Panc1 (cell line): Measurements from ENCODE around the gene RBM4. TPM values are rescaled to one million over a fixed set of nuclear protein-coding genes. Genes with fewer than 3 reads are reported as not detected.

Source experiments
- ATAC-seq: fragments of 200-7000 bp; cut with Tn5 transposase; 2 replicates; pipeline ENCODE4 v1.9.1; 2020; ENCODE audit warnings: mild to moderate bottlenecking, moderate library complexity
- BruUV-seq: library from RNA; stranded (reverse); fragments of 400-500 nt; replicated peaks from 2 replicates; lab custom pipeline; 2021; lab: Mats Ljungman, UMichigan
- CTCF ChIA-PET: fragments of 300-600 bp; sonication (Branson Sonifier 250); formaldehyde crosslinking; loops from one replicate; lab custom pipeline; 2022; ENCODE audit warnings: antibody characterized with exemption; lab: Charles Lee
- POLR2A ChIA-PET: fragments of 300-600 bp; sonication (Branson Sonifier 250); formaldehyde crosslinking; loops from one replicate; lab custom pipeline; 2022; ENCODE audit warnings: antibody characterized with exemption; lab: Charles Lee
- DNase-seq: peaks from one replicate; pipeline ENCODE4 v3.0.0-alpha.2; 2010; ENCODE audit warnings: low read depth, low spot score
- H3K27ac ChIP-seq: 2 replicates; pipeline ENCODE4 v1.5.1; 2011; ENCODE audit warnings: mild to moderate bottlenecking, low read length, inconsistent platforms
- H3K27me3 ChIP-seq: fragments of 200-500 bp; sonication (Bioruptor generic); 2 replicates; pipeline ENCODE4 v1.6.0; 2014; ENCODE audit warnings: low read length, inconsistent platforms; ENCODE audit not compliant: control insufficient read depth, insufficient read depth
- H3K36me3 ChIP-seq: fragments of 200-500 bp; sonication (Bioruptor generic); 2 replicates; pipeline ENCODE4 v1.5.1; 2014; ENCODE audit warnings: inconsistent platforms, mild to moderate bottlenecking, low read length, moderate library complexity; ENCODE audit not compliant: control insufficient read depth, insufficient read depth
- H3K4me1 ChIP-seq: 2 replicates; pipeline ENCODE4 v1.5.1; 2011; ENCODE audit warnings: inconsistent platforms, mild to moderate bottlenecking, low read length, moderate library complexity; ENCODE audit not compliant: control insufficient read depth, insufficient read depth
- H3K4me3 ChIP-seq, 2 experiments: 2 replicates each; pipeline ENCODE4 v1.5.1; 2011 to 2012; ENCODE audit warnings: low read depth in 2 of 2, low read length in 2 of 2, mild to moderate bottlenecking in 2 of 2, inconsistent platforms in 1 of 2, moderate library complexity in 1 of 2
- H3K9me3 ChIP-seq: fragments of 200-500 bp; sonication (Bioruptor generic); 2 replicates; pipeline ENCODE4 v1.5.1; 2014; ENCODE audit warnings: low read depth, mild to moderate bottlenecking, inconsistent platforms, low read length, moderate library complexity; ENCODE audit not compliant: control insufficient read depth, insufficient read depth
- POLR2AphosphoS5 ChIP-seq: IDR thresholded peaks from 2 replicates; pipeline ENCODE4 v1.6.1; 2012; ENCODE audit warnings: mild to moderate bottlenecking, low read depth, low read length, moderate library complexity
- SIN3A ChIP-seq: IDR thresholded peaks from 2 replicates; pipeline ENCODE4 v1.6.1; 2012; ENCODE audit warnings: low read depth, mild to moderate bottlenecking, low read length, moderate library complexity, borderline replicate concordance; ENCODE audit not compliant: insufficient read depth
- TCF7L2 ChIP-seq: IDR thresholded peaks from 2 replicates; pipeline ENCODE4 v1.6.1; 2011; ENCODE audit warnings: mild to moderate bottlenecking, low read depth, low read length, inconsistent platforms
- in situ Hi-C: cut with HindIII; loops from 2 replicates; pipeline ENCODE4 v1.10.0; 2016; ENCODE audit warnings: low sequenced_read_pairs, low pct_unique_long_range_greater_than_20kb
- intact Hi-C: fragments of 100-400 bp; cut with micrococcal nuclease; formaldehyde crosslinking; loops from one replicate; pipeline ENCODE4 v1.10.0; 2022; ENCODE audit not compliant: unreplicated experiment
- total RNA-seq: library from RNA; stranded (reverse); gene quantifications from one replicate; pipeline ENCODE4 v1.2.1, GENCODE V29; 2021; ENCODE audit not compliant: unreplicated experiment
- TF ChIP-seq, protein P1 (sequence below): fragments of 450-650 bp; IDR thresholded peaks from 2 replicates; pipeline ENCODE4 v1.5.1; 2017; ENCODE audit warnings: mild to moderate bottlenecking
- TF ChIP-seq, protein P2 (sequence below), 2 experiments: IDR thresholded peaks; 2 replicates each; pipeline ENCODE4 v1.6.1; 2011 to 2012; ENCODE audit warnings: low read depth in 2 of 2, control low read depth in 1 of 2, low read length in 1 of 2, mild to moderate bottlenecking in 1 of 2, moderate library complexity in 1 of 2; ENCODE audit not compliant: insufficient read depth in 1 of 2

The RBM4 gene
- total RNA-seq, 1 experiment from 2014 or later, result 195 TPM

DNA sequence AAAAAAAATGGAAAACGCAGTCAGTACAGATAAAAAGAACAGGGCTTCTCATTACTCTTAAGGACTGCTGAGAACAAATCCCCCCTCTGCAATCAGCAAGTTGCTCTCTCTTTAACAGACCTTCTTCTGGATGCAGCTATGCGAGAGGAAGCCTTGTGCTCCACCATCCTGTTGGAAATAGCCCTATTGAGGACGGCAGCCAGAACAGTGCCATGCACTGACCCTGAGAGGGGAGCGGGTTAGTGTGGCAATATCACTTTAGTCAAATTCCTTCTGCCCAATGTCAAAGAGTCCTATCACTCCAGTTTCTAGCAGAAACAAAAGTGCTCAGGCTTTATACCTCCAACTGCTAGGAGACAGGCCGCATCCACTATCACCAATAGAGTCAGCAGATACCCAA is 32.3 kb downstream of the RBM4 start:
- no peaks in the 10 kb centered on the region for H3K9me3 ChIP-seq
- no peaks in the 10 kb centered on the region for H3K27me3 ChIP-seq
- BruUV-seq, result no TSS peak
- ATAC-seq, result no peak
- peaks cover 21% of the 10 kb centered on the region for H3K36me3 ChIP-seq
- ChIA-PET CTCF (no interaction called here), POLR2A (no interaction called here)
- peaks cover 9% of the 10 kb centered on the region for H3K4me1 ChIP-seq
- no peak for DNase-seq
- TF ChIP-seq, protein P1, sequence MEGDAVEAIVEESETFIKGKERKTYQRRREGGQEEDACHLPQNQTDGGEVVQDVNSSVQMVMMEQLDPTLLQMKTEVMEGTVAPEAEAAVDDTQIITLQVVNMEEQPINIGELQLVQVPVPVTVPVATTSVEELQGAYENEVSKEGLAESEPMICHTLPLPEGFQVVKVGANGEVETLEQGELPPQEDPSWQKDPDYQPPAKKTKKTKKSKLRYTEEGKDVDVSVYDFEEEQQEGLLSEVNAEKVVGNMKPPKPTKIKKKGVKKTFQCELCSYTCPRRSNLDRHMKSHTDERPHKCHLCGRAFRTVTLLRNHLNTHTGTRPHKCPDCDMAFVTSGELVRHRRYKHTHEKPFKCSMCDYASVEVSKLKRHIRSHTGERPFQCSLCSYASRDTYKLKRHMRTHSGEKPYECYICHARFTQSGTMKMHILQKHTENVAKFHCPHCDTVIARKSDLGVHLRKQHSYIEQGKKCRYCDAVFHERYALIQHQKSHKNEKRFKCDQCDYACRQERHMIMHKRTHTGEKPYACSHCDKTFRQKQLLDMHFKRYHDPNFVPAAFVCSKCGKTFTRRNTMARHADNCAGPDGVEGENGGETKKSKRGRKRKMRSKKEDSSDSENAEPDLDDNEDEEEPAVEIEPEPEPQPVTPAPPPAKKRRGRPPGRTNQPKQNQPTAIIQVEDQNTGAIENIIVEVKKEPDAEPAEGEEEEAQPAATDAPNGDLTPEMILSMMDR, result no peak
- TF ChIP-seq POLR2AphosphoS5 (no peak), TCF7L2 (no peak), SIN3A (no peak)
- TF ChIP-seq, protein P2, sequence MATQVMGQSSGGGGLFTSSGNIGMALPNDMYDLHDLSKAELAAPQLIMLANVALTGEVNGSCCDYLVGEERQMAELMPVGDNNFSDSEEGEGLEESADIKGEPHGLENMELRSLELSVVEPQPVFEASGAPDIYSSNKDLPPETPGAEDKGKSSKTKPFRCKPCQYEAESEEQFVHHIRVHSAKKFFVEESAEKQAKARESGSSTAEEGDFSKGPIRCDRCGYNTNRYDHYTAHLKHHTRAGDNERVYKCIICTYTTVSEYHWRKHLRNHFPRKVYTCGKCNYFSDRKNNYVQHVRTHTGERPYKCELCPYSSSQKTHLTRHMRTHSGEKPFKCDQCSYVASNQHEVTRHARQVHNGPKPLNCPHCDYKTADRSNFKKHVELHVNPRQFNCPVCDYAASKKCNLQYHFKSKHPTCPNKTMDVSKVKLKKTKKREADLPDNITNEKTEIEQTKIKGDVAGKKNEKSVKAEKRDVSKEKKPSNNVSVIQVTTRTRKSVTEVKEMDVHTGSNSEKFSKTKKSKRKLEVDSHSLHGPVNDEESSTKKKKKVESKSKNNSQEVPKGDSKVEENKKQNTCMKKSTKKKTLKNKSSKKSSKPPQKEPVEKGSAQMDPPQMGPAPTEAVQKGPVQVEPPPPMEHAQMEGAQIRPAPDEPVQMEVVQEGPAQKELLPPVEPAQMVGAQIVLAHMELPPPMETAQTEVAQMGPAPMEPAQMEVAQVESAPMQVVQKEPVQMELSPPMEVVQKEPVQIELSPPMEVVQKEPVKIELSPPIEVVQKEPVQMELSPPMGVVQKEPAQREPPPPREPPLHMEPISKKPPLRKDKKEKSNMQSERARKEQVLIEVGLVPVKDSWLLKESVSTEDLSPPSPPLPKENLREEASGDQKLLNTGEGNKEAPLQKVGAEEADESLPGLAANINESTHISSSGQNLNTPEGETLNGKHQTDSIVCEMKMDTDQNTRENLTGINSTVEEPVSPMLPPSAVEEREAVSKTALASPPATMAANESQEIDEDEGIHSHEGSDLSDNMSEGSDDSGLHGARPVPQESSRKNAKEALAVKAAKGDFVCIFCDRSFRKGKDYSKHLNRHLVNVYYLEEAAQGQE (IDR thresholded peaks at IDR 0.05; ENCODE audit: insufficient read depth in 1 of 2, low read depth in 2 of 2, low read length in 1 of 2), result no peak
- H3K4me3 ChIP-seq, result no peak overlapping the region
- intact Hi-C loops, result loop anchor here (10.0 kb wide), 1 partner anchor 96 kb away; no protein-coding TSS in a partner anchor
- no peak overlapping the region for H3K27ac ChIP-seq
- in situ Hi-C loops, result no loop called here

DNA sequence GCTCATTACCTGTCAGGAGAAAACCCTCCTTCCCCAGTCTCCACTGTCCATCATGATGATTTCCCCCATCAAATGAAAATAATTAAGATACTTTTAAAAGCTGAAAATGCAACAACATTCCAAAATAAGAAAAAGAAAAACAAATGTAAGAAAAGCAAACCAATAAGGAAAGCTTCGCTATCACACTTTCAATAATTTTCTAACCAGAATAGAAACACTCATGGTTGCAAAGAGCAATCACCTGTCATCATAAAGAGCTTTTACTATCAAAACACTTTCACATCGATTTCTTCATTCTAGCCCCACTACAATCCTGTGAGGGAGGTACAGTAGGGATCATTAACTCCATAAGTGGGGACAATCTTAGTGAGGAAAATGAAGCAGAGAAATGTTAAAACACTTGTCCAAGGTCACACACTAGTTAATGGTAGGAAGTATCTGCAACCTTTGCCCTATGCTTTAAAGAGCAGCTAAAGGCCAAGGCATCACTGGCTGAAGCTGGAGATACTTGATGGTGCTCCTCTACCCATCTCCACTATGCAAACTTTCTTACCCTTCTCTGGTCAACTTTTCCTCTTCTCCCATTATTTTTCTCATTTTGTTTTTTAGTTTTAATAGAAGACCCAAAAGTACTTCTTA is 36.6 kb downstream of the RBM4 start:
- no TSS peak for BruUV-seq
- Histone ChIP-seq H3K4me3 (no peak overlapping the region), H3K4me1 (peaks cover 20% of the 10 kb centered on the region), H3K27ac (no peak overlapping the region), H3K9me3 (no peaks in the 10 kb centered on the region), H3K27me3 (no peaks in the 10 kb centered on the region), H3K36me3 (peaks cover 5% of the 10 kb centered on the region; the same call in 1 of the 2 replicates)
- no peak for DNase-seq
- intact Hi-C loops (loop anchor here (10.0 kb wide), 1 partner anchor 100 kb away; no protein-coding TSS in a partner anchor), in situ Hi-C loops (loop anchor here (5.0 kb wide), 1 partner anchor 53 kb away; no protein-coding TSS in a partner anchor)
- TF ChIP-seq TCF7L2 (no peak), POLR2AphosphoS5 (peak; percentile 47; the same call in 1 of the 2 replicates), SIN3A (no peak)
- TF ChIP-seq, protein P1, result no peak
- TF ChIP-seq, protein P2 (IDR thresholded peaks at IDR 0.05; ENCODE audit: insufficient read depth in 1 of 2, low read depth in 2 of 2, low read length in 1 of 2), result no peak
- POLR2A ChIA-PET, result no interaction called here
- no peak for ATAC-seq
- CTCF ChIA-PET, result interaction anchor here (0.6 kb wide), 1 partner anchor 296 kb away, joined by 3 read pairs; no protein-coding TSS in a partner anchor
